ENCODE data around the gene ITPKA. TPM values are rescaled to one million over a fixed set of nuclear protein-coding genes. Genes with fewer than 3 reads are reported as not detected.

The ITPKA gene
- total and polyA plus RNA-seq, 2 of the 13 experiments (the other 11 are each of a cell fraction or from before 2014, with no cell fraction given), result 13.2 to 41.3 TPM

- TF ChIP-seq ZNF646 (CRISPR knock-in tag; IDR thresholded peaks at IDR 0.05) (peak; percentile 83), PBX3 (CRISPR knock-in tag; IDR thresholded peaks at IDR 0.05; ENCODE audit: borderline replicate concordance) (no peak), MNT (IDR thresholded peaks at IDR 0.05) (0 out of 2 replicates have a peak, but pooled peaks have one; percentile 9), TRIM22 (IDR thresholded peaks at IDR 0.05) (no peak), HNRNPL (IDR thresholded peaks at IDR 0.05; ENCODE audit: low read depth, low read length) (peak; percentile 78)
Measured at GRCh38 chr15:41487802-41488201, 5.9 kb upstream of the ITPKA start (continued).
